T follicular helper cell (primary cell): ENCODE measurements around the gene FCRLA.

Experiments used
- DNase-seq: peaks from one replicate; pipeline ENCODE4 v3.0.0-alpha.2; 2020; ENCODE audit warnings: low read depth

FCRLA gene

DNA sequence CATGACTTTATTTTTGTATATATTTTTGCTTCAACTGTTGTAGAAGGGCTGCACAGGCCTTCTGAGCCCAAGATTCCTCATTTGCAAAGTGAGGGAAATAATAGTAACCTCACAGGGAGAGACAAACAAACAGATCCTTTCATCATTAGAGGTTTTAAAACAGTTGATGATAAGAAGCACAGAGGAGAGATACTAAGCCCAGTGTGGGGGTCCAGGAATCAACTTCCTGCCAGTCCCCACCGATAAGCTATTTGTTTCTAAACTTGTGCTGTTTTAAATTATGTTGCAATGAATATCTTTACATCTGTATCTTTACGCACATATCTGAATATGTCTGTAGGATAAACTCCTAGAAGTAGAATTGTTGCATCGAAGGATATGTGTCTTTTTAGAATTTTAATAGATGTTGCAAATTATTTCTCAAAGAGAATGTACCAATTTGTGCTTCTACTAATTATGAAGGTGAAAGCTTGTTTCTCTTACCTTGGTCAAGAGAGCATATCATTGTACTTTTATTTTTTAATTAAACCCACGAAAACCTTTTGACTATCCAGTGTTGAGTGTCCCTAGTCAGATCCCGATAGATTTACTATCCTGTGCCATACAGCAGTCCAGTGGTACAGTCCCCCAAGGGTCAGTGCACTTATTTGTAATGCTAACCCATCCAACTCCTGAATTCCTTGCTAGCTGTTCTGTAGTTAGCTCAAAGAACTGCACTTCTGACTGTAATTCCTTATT, 25.1 kb downstream of the FCRLA start:
- no peak for DNase-seq

DNA sequence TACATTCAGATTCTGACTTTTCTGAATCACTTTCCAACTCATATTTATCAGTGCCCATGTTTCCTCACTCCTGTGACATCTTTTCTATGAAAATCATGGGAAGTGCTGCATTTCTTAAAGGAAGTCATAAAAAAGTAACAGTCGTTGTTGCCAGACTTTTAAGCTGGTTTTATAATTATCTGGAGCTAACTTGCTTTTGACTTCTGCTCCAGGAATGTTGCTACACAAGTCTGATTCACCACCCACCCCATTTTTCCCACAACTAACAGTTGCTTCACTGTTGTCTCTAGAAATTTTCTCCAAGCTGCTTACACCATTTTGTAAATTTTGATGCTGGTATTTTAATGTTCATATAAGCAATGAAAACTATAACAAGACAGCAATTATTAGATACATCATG, 26.5 kb downstream of the FCRLA start:
- DNase-seq: no peak

DNA sequence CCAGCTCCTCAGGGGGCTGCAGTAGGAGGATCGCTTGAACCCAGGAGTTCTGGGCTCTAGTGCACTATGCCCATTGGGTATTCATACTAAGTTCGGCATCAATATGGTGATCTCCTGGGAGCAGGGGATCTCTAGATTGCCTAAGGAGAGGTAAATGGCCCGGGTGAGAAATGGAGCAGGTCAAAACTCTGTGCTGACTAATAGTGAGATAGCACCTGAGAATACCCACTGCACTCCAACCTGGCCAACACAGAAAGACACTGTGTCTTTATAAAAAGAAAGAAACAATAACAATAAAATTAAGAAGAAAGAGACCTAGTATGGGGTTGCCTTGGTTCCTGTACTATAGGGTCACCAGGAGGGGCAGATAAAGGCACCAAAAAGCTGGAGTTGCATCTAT, 28.8 kb downstream of the FCRLA start:
- DNase-seq: no peak

DNA sequence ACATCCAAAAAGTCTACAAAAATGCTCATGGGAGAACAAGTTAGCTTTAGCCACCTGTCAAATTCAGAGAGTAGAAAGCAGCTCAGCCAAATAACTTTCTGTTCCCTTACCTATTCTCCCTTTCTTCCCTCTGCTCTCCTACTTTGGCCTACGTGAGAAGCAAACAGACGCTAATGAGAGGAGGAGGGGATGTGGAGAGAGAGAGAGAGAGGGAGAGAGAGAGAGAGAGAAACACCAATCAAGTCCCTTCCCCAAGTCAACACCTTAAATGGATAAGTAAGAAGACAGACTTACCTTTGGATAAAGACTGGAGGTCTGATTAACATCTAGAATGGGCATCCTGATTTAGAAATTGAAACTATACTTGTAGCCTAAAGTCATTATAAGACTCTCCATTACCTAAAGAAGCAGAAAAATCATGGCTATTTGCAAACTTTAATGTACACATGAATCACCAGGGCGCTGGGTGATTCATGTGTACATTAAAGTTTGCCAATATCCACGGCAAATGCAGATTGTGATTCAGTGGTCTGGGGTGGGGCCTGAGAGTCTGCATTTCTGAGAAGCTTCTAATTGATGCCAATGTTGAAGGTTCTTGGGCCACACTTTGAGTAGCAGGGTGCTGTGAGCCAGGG, 29.4 kb downstream of the FCRLA start:
- DNase-seq: no peak

DNA sequence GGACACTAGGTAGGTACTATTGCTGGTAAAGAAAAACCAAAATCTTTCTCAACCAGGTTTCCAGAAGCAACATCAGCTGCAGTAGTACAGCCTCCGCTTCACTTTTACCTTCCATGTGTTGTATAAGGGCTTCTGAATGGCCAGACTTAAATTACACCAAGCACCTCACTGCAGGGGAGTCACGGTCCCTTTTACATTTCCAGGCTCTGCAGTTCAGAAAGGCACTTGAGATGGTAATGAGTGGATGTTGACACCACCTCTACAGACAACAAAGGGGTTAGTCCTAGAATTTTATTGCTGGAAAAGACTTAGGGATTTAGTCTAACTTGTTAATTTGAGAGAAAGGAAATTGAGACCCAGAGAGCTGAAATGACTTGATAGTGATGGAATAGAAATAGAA, 30.6 kb downstream of the FCRLA start:
- DNase-seq: no peak

DNA sequence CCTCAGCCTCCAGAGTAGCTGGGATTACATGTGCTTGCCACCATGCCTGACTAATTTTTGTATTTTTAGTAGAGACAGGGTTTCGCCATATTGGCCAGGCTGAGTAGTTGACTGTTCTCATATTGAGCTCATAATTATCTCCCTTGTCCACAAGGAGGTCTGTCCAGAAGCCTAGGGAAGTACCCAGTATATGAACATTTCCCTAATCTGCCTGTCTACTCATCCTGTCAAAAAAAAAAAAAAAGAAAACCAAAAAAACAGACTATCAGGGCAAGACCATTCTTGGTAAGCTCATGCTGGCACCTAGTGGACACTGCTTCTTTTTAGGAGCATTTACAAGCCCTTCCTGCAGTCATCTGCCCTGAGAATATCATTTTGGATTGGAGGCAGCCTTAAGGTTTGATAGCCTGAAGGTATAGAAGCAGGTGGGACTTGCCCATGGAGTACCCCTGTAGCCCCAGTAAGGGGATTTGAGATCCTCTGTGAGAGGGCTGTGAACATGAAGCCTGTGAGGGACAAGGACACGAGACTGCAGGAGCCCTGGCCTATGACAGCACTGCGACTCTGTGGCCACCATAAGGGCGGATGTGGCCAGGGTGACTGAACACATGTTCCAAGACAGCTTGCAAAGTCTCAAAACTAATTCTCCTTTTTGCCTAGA, 31.7 kb downstream of the FCRLA start:
- DNase-seq: peak; percentile 3

DNA sequence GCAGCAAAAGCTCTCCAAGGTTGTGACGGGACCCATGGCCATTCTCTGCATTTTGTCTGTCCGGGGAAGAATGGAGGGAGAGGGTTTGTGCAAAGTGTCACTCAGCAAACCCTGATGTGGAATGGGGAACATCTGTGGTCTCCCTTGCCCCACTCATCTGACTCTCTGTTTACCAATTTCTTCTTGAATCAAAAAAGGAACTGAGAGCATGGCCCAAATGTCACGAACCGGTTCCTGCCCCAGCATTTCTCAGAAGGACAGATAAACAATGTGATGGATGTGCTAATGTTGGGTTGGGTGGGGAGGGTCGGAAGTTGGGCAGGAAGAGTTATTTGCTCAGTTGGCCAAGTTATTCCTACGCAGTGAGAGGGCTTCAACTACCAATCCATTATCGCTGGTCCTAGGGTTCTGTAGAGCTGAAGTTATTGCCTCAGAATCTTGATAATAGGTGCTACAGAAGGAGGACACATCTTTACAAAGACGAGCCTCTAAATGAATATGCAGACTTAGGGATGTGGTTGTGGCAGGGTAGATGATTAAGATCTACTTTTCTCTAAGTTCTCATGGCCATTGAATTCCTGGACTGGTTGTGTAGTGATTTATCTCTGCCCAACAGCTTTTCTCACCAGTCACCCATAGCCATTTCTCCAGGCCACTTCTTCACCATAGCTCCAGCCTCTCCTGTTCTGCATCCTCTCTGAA, 33.0 kb downstream of the FCRLA start:
- no peak for DNase-seq

DNA sequence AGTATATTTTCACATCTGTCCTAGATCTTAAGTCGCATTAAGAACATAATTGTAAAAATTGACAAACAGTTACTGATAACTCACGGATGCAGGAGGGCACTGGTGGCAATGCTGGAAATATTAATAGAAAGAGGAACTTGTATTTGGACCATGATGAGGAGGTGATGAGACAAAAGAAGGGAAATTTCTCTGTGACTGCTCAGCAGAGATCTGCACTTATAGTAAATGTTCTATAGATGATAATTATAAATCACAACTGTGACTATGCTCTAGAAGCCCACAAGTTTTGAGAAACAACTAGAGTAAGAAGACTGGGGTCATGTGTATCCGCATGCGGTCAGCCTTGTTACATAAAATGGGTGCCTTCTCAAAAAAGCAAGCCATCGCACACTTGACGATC, 33.9 kb downstream of the FCRLA start:
- DNase-seq: no peak

DNA sequence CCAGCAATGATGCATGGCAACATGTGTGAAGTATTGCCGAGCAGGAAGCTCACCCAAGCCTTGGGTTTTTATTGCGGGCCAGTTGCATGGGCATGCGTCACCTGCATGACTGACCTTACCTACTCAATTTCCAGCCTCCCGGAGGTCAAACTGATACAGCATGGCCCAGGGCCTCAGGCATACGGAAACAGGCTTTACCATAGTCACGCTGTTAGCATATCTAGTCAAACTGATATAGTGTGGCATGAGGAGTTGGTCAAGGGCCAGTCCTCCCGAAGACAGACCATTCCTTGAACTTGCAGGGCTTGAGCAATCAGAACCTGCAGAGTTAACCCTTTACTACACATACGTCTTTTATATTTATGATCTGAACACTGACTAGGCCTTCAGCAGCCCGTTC, 36.2 kb downstream of the FCRLA start:
- DNase-seq: no peak

DNA sequence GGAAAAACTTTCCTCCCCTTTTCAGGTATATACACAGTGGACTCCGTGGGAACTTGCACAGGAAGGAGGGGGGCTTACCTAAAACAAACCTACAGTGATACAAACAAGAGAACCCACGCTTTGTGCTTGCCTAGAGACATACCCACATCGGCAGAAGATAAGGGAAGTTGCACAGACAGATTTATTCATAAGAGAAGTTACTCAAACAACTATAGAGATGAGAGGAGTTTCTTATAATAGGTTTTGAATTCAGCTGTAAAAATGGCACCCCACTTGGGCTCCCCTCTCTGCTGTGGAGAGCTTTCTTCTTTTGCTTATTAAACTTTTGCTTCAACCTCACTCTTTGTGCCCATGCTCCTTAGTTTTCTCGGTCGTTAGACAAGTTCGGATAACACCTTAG, 40.8 kb downstream of the FCRLA start:
- DNase-seq: no peak

DNA sequence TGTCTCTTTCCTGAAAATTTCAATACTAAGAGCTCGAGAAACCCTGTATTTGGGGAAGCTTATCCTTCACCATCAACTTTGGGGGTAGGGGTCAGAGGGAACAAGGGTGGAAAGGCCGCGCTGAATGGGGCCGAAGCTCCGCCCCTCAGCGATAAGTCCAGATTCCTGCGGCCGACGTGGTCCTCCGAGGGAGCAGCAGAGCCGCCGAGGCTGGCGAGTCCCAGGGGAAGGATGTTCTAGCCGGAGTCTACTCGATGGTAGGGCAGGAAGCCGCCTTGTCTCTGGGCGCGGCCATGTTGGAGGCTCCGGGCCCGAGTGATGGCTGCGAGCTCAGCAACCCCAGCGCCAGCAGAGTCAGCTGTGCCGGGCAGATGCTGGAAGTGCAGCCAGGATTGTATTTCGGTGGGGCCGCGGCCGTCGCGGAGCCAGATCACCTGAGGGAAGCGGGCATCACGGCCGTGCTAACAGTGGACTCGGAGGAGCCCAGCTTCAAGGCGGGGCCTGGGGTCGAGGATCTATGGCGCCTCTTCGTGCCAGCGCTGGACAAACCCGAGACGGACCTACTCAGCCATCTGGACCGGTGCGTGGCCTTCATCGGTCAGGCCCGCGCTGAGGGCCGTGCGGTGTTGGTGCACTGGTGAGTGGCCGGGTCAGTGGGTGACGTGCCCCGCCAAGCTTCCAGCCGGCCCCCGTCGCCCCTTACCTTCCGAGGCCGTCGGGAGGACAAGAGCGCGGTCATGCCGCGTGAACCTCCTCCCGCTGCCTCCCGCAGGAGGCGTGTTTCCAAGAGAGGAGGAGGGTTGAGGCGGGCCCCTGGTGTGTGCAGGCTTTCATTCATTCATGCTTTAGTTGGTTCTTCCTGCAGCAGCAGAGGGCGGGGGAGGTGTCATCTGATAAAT, 42.7 kb downstream of the FCRLA start, which contains the start of gene DUSP12:
DUSP12 (plus strand) TSS at position 278 of the 899 bp plus-strand sequence; CDS start at position 294, 16 bp downstream.
- peak; percentile 76 for DNase-seq

DNA sequence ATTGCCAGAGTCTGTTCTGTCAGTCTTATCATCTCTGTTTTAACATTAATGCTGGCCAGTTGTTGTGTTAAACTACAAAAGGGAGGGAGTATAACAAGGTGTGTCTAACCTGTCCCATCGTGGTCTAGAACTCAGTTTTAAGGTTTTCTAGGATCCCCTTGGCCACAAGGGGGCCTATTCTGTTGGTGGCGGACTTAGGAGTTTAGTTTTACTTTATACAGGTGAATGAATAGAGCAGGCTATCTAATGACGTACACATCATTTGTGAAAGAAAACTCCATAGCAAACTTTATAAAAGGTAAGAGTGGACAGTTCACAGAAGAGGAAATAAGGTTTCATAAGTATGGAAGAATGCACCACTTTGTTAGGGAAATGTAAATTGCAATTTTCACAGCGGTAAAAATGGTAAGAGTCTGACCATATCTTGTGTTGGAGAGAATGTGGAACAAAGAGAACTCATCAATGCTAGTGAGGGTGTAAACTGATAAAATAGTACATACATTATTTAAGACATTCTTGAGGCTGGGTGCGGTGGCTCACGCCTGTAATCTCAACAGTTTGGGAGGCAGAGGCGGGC, 56.6 kb downstream of the FCRLA start:
- DNase-seq: peak; percentile 28
